Globus pallidus (tissue), 1 donor: ENCODE data around the gene PDE7B.
A peak's percentile ranks its signal among the peaks of the same experiment; 100 is the strongest.

Experiments
- DNase-seq: peaks from one replicate; pipeline ENCODE4 v3.0.0-alpha.2; 2015; ENCODE audit warnings: low spot score

PDE7B gene

DNA sequence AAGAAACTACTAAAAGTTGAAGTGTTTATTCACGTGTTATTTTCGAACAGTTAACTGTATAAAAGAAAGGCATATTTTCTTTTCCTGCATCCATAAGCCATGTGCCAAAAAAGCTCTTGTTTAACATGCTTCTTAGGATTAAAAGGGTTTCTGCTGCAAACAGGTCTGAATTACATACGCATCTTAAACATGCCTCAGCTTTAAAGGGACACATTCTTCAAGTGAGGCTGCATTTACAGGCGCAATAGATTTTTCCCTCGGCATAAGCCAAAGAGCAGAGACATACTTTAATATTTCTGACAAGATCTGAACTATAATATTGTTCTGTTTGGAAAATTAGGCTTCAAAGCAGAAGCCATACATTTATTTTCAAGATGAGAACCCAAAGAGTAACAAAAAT is 39.4 kb downstream of the PDE7B start:
- DNase-seq = no peak

DNA sequence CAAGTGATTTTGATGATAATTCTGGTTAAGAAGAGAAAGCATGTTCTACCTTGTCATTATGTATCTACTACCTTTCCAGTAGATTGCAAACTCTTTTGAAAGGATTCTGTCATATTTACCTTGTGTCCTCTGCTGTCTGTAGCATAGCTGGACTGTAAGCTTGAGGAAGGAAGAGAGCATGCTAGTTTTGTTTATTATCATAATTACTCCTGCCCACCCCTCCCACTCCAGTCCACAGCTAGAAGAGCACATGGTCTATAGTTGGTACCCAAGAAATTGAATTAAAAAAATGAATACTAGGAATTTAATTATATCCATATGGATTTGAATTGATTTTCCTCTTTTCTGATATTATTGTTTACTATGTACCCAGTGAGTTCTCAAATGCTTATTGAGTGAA is 40.2 kb downstream of the PDE7B start:
- no peak for DNase-seq

- DNase-seq = no peak
These were observed 43.9 kb downstream of the PDE7B start for GRCh38 chr6:135895231-135895911.

- DNase-seq = no peak
These were observed 45.6 kb downstream of the PDE7B start for GRCh38 chr6:135897087-135897486.

DNA sequence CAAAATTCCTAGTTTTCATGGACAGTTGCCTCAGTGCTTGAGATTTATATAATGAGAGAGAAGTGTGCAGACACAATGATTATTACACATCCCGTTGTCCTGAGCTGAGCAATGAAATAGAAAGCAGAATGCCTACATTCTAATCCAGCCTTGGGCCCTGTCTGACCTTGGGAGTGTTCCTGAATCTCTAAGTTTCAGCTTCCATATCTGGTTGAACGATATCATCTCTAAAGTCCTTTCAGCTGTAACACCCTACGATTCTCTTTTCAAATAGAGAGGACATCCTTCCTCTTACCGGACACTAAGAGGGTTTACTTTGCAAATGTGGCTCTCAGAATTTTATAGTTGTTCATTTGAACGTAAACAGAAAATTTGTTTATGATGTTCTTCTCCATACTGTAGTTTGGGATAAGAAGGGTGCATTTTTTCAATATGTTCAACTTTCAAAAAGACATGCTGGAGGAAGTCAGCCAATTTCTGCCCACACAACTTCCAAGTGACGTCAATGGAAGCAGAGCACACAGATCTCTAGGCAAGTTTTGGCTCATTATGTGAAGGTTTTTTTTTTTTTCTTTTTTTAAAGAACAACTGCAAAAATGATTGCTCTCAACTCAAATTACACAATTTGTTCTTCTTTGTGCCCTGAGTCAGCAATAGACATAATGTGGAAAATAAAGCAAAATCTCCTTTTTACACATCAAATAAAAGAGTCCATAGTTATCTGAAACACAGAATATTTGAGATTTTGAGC is 50.4 kb downstream of the PDE7B start:
- no peak for DNase-seq

- no peak for DNase-seq
These were observed 51.3 kb downstream of the PDE7B start for GRCh38 chr6:135902756-135903331.

- no peak for DNase-seq
These were observed 53.2 kb downstream of the PDE7B start for GRCh38 chr6:135904666-135905065.

DNA sequence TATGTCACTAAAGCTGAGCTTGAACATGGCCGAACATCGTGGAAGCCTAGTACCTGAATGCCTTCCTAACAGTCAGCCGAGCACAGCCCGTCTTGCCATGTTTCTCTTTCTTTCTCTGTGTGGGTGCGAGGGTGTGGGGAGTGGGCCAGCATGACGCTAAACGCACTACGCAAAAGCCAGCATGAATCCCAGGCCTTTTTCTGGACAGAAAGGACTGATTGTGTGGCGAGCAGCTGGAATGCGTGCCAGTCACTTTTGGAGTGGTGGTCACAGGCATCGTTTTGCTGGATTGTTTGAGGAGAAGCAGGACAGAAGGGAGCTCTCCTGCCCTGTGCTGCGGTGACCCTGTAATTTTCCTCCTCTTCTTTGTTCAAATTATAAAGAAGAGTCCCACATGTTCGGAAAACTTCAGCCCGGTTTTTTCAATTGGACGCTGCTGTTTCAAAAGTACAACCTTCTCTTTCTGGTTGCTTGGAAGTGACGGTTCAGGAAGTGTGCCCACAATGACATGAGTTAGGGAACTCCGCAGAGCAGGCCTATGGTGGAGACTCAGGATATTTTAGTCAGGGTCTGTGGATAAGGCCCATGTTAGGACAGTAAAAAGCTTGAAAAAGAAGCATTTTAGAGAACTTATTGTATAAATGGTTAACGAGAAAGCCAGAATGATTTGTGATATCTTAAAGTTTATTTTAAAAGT is 54.3 kb downstream of the PDE7B start:
- peak; percentile 77 for DNase-seq

DNA sequence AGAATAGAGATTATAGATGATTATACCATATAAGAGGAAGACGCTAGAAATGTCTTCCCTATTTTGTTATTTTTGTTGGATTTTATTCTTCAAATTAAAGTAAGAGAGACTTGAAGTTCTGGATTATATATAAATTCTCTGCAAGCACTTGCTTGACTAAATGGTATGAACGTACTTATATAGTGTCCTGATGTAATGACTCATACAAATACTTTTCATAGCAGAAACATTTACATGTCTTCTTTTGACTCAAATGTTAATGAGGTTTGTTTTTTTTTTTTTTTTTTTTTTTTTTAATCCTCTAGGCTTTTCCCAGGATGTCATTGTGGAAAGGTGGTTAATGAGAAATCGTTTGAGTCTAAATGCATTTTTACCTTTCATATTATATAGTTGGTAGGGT is 55.0 kb downstream of the PDE7B start:
- DNase-seq = no peak

GRCh38 chr6:135906972-135907465 is 55.5 kb downstream of the PDE7B start:
- no peak for DNase-seq

DNA sequence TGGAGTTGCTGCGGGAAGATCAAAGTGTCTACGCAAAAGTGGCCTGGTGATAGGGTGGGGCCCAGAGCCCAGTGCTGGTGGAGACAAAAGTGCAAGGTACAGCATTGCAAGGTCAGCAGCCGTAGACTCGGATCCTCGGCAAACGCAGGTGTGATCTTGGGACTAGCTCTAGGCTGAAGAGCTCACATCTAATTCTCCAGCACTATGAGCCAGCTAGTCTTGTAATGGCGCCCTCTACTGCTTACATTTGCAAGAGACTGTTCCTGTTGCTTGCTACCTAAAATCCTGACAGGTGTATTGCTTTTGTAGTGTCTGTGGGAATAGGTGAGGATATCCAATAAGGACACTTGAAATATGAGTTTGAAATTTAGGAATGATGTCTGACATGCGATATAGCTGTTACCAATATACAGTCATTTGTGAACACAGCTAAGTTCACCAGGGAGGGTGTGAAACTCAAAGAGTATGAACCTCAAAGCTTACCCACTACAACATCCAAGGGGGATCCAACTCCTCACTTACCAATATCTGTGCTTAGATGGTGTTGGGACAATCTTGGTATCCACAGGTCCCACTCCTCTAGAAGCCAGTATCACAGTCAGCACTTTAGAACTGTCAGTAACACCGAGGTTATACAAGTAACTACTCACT is 58.4 kb downstream of the PDE7B start:
- DNase-seq = peak; percentile 33

- no peak for DNase-seq
These were observed 59.5 kb downstream of the PDE7B start for GRCh38 chr6:135910790-135911618.

- DNase-seq = no peak
These were observed 62.3 kb downstream of the PDE7B start for GRCh38 chr6:135913785-135914184.

GRCh38 chr6:135919026-135919425 is 67.5 kb downstream of the PDE7B start:
- no peak for DNase-seq

- no peak for DNase-seq
These were observed 69.2 kb downstream of the PDE7B start for GRCh38 chr6:135920689-135921088.

- DNase-seq = no peak
These were observed 69.7 kb downstream of the PDE7B start for GRCh38 chr6:135921188-135921587.

- DNase-seq = no peak
These were observed 70.7 kb downstream of the PDE7B start for GRCh38 chr6:135922174-135922573.

- DNase-seq = no peak
These were observed 71.2 kb downstream of the PDE7B start for GRCh38 chr6:135922746-135923145.

DNA sequence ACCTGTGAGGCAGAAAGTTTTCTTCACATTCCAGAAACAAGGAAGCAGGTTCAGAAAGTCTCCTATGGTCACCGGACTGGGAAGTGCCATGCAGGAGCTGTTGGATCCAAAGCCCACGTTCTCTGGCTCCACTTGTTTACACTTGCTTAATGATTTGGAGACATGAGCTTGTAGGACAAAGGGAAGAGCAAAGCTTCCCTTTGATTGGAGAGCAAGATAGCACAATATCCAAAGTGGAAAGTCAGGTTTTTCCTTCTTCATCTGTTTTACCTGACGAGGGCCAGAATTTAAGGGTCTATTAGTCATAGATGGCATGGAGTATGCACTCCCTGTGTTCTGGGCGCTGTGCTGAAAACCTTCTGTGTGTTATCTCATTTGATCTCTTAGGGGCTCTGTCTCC is 81.2 kb downstream of the PDE7B start:
- DNase-seq = no peak

- DNase-seq = peak; percentile 60
These were observed 84.6 kb downstream of the PDE7B start for GRCh38 chr6:135935941-135936601.

- DNase-seq = no peak
These were observed 85.1 kb downstream of the PDE7B start for GRCh38 chr6:135936606-135937005.
